Smooth muscle cell (in vitro differentiated cells): ENCODE measurements around the gene TESMIN. TPM values are rescaled to one million over a fixed set of nuclear protein-coding genes. Genes with fewer than 3 reads are reported as not detected.
A peak's percentile ranks its signal among the peaks of the same experiment; 100 is the strongest.

ENCODE experiments used
- DNase-seq: peaks from one replicate; lab custom pipeline; 2025; ENCODE audit not compliant: unreplicated experiment; lab: John Stamatoyannopoulos, UW
- H2AFZ ChIP-seq: fragments of 200-600 bp; sonication (generic); 2 replicates; pipeline ENCODE4 v1.6.0; 2016; ENCODE audit warnings: antibody characterized with exemption, low read depth, mild to moderate bottlenecking
- H3F3A ChIP-seq: fragments of 200-600 bp; sonication (generic); 2 replicates; pipeline ENCODE4 v1.6.0; 2017; ENCODE audit warnings: antibody characterized with exemption, low read depth
- H3K27ac ChIP-seq: fragments of 200-600 bp; sonication (generic); 2 replicates; pipeline ENCODE4 v1.5.1; 2016; ENCODE audit warnings: low read depth, mild to moderate bottlenecking
- H3K27me3 ChIP-seq: fragments of 200-600 bp; sonication (generic); 2 replicates; pipeline ENCODE4 v1.6.1; 2016; ENCODE audit warnings: low read depth, mild to moderate bottlenecking
- H3K36me3 ChIP-seq: fragments of 200-600 bp; sonication (generic); 2 replicates; pipeline ENCODE4 v1.5.1; 2016; ENCODE audit warnings: low read depth
- H3K4me1 ChIP-seq: fragments of 200-600 bp; sonication (generic); 2 replicates; pipeline ENCODE4 v1.5.1; 2016; ENCODE audit warnings: low read depth
- H3K4me2 ChIP-seq: fragments of 200-600 bp; sonication (generic); 2 replicates; pipeline ENCODE4 v1.6.0; 2016; ENCODE audit warnings: mild to moderate bottlenecking
- H3K4me3 ChIP-seq: fragments of 200-600 bp; sonication (generic); 2 replicates; pipeline ENCODE4 v1.5.1; 2016; ENCODE audit warnings: mild to moderate bottlenecking
- H3K79me2 ChIP-seq: fragments of 200-600 bp; sonication (generic); 2 replicates; pipeline ENCODE4 v1.6.0; 2016; ENCODE audit warnings: low read depth, mild to moderate bottlenecking
- H3K9ac ChIP-seq: fragments of 200-600 bp; sonication (generic); 2 replicates; pipeline ENCODE4 v1.6.0; 2016; ENCODE audit warnings: low read depth
- H3K9me3 ChIP-seq: fragments of 200-600 bp; sonication (generic); replicated peaks from 2 replicates; pipeline ENCODE4 v1.5.1; 2016; ENCODE audit warnings: low read depth
- H4K20me1 ChIP-seq: fragments of 200-600 bp; sonication (generic); 2 replicates; pipeline ENCODE4 v1.6.0; 2016; ENCODE audit warnings: low read depth
- CTCF ChIP-seq: fragments of 200-600 bp; sonication (generic); IDR thresholded peaks from 2 replicates; pipeline ENCODE4 v1.5.1; 2017; ENCODE audit warnings: borderline replicate concordance, mild to moderate bottlenecking, antibody characterized with exemption; ENCODE audit not compliant: insufficient read depth, poor library complexity, severe bottlenecking
- WGBS: methylation state at CpG from one replicate; pipeline ENCODE4 v1.1.7; 2016; ENCODE audit warnings: low lambda C conversion rate; 5-methylcytosine and 5-hydroxymethylcytosine counted together
- polyA plus RNA-seq: library from polyadenylated mRNA; unstranded; fragments of >200 nt; fragmentation: Nextera tagmentation; extraction: Ambion mirVana; gene quantifications from 2 replicates; pipeline ENCODE4 v1.2.1, GENCODE V29; 2016
- total RNA-seq: library from RNA; depleted of rRNA; stranded (reverse); fragments of >200 nt; gene quantifications from 2 replicates; pipeline ENCODE4 v1.2.3, GENCODE V29; 2014

The TESMIN gene, protein sequence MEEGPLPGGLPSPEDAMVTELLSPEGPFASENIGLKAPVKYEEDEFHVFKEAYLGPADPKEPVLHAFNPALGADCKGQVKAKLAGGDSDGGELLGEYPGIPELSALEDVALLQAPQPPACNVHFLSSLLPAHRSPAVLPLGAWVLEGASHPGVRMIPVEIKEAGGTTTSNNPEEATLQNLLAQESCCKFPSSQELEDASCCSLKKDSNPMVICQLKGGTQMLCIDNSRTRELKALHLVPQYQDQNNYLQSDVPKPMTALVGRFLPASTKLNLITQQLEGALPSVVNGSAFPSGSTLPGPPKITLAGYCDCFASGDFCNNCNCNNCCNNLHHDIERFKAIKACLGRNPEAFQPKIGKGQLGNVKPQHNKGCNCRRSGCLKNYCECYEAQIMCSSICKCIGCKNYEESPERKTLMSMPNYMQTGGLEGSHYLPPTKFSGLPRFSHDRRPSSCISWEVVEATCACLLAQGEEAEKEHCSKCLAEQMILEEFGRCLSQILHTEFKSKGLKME
- 0.45 and 1.3 TPM in 2 replicates for total RNA-seq
- 1.6 and 4.8 TPM in 2 replicates for polyA plus RNA-seq

DNA sequence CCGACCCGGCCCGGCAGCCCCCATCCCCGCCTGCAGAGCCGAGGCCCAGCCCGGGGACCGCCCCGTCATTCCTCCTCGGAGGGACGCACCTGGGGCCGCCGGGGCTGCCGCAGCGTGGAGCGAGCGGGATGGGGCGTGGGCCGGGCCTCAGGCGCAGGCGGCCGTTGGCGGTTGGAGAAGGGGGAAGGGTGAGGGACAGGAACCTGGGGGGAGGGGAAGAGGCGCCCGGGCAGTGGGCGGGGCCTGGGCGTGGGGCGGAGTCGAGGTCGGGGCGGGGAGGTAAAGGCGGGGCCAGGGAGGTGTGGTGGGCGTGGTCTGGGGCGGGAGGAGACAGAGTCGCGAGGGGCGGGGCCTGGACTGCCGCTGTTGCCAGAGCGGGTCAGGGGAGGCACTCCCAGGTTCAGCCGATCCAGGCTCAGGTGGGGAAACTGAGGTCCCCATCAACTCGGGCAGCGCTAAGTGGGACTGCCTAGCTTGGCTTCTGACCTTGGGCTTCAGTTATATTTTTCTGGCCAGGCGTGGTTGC, at the start of gene TESMIN:
TESMIN (minus strand) TSS at position 190 of the 526 bp plus-strand sequence. CDS start 860 bp downstream, outside the sequence.
- Histone ChIP-seq H3K79me2 (no peaks in the 10 kb centered on the region), H3F3A (no peaks in the 10 kb centered on the region), H3K9ac (no peak within 1 kb of the TSS), H3K27ac (no peak within 1 kb of the TSS), H2AFZ (peak within 1 kb of the TSS; percentile 84), H3K4me1 (no peaks in the 10 kb centered on the region), H3K27me3 (no peaks in the 10 kb centered on the region), H4K20me1 (no peaks in the 10 kb centered on the region), H3K9me3 (no peaks in the 10 kb centered on the region), H3K36me3 (no peaks in the 10 kb centered on the region), H3K4me3 (peak within 1 kb of the TSS; percentile 53), H3K4me2 (peak within 1 kb of the TSS; percentile 85)
- no peak for TF ChIP-seq CTCF
- peak; percentile 57 for DNase-seq
- 24% methylated on average over 4 of the region's 42 CpGs for WGBS

- 56% methylated on average over 23 of the region's 23 CpGs for WGBS
- Histone ChIP-seq H3K4me3 (no peak overlapping the region), H3K9ac (no peak overlapping the region), H3K79me2 (no peaks in the 10 kb centered on the region), H2AFZ (no peak overlapping the region), H3K27ac (no peak overlapping the region), H3F3A (no peaks in the 10 kb centered on the region), H3K4me2 (no peak overlapping the region), H3K36me3 (no peaks in the 10 kb centered on the region), H3K4me1 (no peaks in the 10 kb centered on the region), H4K20me1 (no peaks in the 10 kb centered on the region), H3K27me3 (no peaks in the 10 kb centered on the region), H3K9me3 (no peaks in the 10 kb centered on the region)
- TF ChIP-seq CTCF: peak; percentile 52
- no peak for DNase-seq
These were observed 47.0 kb upstream of the TESMIN start for GRCh38 chr11:68798221-68798813.

GRCh38 chr11:68796801-68797200, 45.5 kb upstream of the TESMIN start:
- no peak for DNase-seq
- Histone ChIP-seq H3K4me2 (no peak overlapping the region), H3F3A (no peaks in the 10 kb centered on the region), H3K36me3 (no peaks in the 10 kb centered on the region), H3K9ac (no peak overlapping the region), H3K79me2 (no peaks in the 10 kb centered on the region), H2AFZ (no peak overlapping the region), H3K27ac (no peak overlapping the region), H3K4me1 (no peaks in the 10 kb centered on the region), H3K27me3 (no peaks in the 10 kb centered on the region), H3K4me3 (no peak overlapping the region), H3K9me3 (no peaks in the 10 kb centered on the region), H4K20me1 (no peaks in the 10 kb centered on the region)
- TF ChIP-seq CTCF: no peak
- 90% methylated on average over 19 of the region's 19 CpGs for WGBS
